DMS53 treated with DMSO at 0.1 percent for 48 hours (cell line): Measurements from ENCODE around the gene SNTG2.
"Not testable (repeated sequence)": the region's sequence is repeated elsewhere in the genome, so short reads cannot be mapped to it uniquely, and the experiment has no call there.

ENCODE experiments used
- DNase-seq: peaks from one replicate; lab custom pipeline; 2025; ENCODE audit not compliant: unreplicated experiment; lab: John Stamatoyannopoulos, UW

The SNTG2 gene

DNA sequence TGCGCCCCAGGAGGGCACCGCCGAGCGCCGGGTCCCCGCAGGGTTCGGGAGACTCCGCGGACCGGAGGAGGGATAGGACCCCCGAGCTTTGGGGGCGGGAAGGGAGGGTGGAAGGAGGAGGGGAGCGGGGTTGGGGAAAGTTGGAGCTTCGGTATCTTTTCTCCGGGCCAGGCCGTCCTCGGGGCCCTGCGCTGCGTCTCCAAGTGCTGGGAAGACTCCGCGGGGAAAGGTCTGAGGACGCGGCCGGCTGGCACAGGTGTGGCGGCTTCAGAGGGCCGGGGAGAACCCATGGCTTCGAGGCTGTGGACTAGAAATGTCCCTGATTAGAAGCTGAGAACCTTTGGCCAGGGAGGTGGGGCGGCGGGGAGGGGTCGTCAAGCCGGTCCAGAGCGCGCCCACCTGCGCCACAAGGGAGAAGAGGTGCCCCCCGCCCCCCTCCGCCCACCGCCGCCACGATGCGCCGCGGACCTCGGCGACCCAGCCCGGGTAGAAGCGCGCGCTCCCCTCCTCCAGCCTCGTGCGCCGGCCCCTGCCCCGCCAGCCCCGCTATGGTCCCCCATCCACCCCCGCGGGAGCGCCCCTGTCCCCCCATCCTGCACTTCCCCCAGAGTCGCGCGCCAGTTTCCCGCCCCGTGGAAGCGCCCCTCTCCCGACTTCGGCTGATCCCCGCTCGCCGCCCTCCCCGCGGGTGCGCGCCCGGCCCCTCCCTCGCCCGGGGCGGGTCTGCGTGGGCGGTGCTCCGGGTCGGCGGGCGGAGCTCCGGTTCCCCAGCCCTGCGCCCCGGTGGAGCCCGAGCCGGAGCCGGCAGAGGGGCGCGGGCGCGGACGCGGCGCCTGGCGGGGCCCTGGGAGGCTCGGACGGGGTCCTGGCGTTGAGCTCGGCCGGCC is at the start of gene SNTG2:
SNTG2 (plus strand) TSS at position 770 of the 887 bp plus-strand sequence. CDS start 148 bp downstream, outside the sequence.
- no peak for DNase-seq

DNA sequence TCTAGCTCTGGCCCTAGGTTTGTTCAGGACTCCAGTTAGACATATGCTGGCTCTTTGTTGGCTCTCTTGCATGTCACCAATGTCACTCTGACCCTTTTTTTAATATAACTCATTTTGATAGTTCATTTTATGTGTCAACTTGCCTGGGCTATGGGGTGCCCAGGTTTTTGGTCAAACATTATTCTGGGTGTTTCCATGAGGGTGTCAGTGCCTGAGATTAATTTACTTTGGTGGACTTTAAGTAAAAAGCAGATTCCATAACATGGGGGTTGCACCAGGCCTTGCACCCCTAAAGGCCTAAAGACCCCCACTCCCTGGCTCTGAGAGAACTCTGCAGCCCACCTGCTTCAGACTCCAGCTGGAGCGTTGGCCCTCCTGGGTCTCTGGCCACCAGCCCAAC is 48.1 kb upstream of the SNTG2 start:
- DNase-seq = no peak

DNA sequence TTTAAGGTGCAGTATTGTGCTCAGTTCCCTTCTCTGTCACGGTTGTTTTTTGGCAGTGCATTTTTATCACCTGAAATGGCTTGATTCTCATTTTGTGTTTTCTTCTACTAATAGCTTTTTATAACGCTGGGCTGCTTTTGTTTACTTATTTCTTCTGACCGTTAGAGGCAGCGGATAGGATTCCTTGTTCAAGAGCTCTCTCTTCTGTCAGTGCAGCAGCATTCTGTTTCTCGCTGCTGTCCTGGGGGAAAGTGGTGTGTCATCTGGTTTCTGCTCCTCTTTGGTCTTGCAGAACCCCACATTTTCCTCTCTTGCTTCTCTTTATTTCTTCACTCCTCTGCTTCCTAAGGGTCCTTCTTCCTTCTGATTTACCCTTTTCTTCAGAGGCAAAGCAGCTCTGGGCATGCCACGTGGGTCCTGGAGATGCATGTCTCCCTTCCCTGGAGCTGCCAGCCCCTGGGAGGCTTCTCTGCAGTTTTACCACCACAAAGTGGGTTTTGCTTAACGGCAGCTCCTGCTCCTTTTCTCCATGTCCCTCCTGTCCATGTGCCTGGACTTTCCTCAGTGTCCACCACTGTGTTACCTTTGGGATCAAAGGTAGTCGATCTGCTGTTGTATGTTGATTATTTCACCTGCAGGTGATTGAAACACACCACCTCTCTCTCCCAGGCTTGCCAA is 47.3 kb upstream of the SNTG2 start:
- no peak for DNase-seq

DNA sequence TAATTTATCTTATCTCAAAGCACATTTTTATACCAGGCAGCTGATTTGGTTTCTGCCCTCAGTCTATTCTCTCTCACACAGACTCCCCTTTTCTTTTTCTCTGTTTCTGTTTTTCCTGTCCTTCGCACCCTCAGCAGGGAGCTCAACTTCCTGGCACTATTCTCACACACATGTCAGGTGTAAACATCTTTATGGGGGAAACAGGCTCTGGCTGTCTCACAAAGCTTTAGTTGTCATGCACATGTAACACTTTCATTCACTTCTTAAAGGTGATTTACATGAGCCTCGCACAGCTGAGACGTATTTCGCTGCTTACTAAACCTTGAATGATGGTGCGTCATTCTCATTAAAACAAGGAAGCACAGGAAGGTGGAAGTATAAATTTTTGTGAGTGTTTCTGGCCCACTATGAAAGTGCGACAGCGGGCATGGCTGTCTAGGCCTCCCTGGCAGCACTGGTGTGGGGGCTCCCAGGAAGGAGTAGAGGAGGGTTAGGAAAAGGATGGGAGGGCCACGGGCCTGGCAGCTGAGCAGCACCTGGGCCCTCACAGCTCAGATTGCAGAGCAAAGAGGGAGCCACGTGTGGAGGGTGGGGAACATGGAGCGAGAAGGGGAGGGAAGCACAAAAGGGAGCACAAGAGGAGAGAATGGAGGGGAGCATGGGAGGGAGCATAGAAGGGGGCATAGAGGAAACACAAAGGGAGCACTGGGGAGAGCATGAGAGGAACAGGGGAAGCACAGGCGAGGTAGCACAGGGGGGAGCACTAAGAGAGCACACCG is 46.2 kb upstream of the SNTG2 start:
- no peak for DNase-seq

DNA sequence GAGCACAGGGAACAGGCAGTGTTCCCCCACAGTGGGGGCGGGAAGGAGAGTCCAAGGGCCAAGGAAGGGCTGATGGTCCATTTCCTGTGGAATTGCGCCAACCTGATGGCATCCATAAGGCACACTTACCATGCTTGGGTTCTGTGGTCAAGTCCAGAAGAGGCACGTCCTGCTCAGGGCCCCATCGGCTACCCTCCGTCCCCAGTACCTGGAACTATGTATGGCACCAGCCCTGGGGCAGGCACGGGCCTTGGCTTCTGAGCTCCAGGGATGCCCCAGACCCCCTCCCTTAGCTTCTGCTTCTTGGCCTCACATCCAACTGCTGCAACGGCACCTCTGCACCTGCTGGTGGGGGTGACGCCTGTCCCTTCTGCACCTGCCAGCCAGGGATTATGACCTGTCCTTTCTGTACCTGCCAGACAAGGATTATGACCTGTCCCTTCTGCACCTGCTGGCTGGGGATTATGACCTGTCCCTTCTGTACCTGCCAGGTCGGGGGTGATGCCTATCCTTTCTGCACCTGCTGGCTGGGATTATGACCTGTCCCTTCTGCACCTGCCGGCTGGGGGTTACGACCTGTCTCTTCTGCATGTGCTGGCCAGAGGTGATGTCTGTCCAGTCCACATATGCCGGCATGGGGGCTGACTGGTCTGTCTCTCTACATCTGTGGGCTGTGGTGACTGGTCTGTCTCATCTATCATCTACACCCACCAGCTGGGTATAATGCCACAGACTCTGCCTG is 45.4 kb upstream of the SNTG2 start:
- no peak for DNase-seq

DNA sequence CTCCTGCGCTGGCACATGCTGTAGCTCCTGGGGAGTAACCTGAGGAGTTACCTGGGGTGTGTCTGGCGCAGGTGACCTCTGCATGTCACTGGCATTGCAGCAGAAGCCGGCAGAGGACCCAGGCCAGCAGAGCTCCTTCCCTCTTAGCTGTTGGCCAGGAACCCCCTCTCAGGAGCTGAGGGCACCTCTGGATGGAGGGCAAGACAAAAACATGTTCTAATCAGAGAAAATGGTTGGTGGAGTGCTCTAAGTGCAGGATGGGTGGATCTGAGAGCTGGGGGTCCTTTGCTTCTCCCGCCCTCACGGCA is 44.9 kb upstream of the SNTG2 start:
- no peak for DNase-seq

DNA sequence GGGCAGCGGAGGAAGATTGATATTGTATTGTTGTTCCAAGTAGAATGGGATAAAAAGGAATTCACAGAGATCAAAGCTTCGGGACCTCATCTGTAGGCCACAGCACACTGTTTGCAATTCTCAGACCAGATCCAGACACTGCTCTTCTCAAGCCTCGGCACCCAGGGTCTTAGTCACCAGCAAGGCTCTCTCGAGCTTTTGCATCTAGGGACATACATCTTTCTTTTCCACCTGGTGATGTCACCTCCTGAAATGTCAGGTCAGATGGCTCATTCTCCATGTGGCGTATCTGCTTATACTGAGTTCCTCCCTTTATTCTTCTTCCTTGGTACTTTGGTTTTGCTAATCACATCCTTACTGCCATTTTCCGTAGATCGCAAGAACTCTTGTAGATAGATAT is 42.9 kb upstream of the SNTG2 start:
- DNase-seq = no peak

DNA sequence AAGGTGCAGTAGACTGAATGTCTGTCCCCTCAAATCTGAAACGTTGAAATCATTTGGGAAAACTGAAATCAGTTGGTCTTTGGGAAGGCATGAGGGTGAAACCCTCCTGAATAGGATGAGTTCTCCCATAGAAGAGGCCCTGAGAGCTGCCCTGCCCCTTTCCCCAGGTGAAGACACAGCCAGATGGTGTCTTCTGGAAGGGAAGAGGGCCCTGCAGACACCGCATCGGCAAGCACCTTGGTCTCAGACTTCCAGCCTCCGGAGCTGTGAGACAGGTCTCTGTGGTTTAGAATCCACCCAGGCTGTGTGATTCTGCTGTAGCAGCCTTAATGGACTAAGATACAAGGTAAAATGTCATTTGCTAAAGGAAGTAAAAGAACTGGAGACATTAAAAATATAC is 42.1 kb upstream of the SNTG2 start:
- no peak for DNase-seq

DNA sequence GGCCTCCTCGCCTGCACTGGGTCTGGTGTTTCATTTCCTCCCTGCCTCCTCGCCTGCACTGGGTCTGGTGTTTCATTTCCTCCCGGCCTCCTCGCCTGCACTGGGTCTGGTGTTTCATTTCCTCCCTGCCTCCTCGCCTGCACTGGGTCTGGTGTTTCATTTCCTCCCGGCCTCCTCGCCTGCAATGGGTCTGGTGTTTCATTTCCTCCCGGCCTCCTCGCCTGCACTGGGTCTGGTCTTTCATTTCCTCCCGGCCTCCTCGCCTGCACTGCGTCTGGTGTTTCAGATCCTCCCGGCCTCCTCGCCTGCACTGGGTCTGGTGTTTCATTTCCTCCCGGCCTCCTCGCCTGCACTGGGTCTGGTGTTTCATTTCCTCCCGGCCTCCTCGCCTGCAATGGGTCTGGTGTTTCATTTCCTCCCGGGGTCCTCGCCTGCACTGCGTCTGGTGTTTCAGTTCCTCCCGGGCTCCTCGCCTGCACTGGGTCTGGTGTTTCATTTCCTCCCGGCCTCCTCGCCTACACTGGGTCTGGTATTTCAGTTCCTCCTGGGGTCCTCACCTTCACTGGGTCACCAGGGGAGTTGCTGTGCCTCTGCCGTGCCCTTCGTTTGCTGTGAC is 40.8 kb upstream of the SNTG2 start:
- not testable (repeated sequence) for DNase-seq

DNA sequence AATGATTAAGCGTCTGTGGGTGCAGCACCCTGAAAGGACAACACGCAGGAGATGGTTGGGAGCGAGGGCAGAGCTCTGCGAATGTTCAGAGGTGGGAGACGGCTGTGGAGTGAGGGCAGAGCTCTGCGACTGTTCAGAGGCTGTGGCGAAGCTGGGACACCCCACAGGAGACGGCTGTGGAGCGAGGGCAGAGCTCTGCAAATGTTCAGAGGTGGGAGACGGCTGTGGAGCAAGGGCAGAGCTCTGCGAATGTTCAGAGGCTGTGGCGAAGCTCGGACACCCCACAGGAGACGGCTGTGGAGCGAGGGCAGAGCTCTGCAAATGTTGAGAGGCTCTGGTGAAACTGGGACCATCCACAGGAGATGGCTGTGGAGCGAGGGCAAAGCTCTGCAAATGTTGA is 40.0 kb upstream of the SNTG2 start:
- no peak for DNase-seq

DNA sequence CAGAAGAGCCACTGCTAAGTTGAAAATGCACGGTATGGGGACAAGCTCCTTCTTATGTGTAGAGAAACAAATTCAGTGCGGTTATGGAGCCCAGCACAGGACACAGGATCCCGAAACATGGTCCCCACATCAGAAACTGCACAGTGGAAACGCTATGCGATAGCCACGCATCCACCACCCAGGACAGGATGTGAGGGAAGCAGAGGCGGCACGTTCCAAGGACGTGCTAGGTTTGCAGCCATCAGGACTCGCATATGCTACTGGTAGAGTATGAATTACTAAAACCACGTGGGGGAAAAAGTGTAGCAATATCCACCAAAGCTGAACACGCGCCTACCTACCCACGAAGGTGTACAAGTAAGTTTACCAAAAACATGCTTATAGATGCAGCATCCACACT is 34.7 kb upstream of the SNTG2 start:
- no peak for DNase-seq

DNA sequence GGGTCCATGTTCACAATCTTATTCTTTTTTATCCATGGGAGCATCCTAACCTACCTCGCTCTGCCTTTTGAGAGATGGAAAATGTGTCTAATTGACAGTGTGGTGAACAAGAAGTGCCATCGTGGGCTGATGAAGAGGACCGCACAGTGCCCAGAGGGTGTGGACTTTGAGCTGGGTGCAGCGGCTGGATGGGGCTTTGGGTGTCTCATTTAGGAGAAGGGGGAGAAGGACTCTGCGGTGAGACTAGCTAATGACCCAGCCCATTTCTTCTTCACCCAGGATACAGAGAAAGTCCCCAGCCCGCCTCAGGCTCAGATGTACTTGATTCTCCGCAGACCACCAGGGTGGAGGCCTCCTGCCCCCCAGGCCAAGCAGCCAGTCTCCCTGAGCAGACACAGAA is 33.7 kb upstream of the SNTG2 start:
- DNase-seq = no peak

DNA sequence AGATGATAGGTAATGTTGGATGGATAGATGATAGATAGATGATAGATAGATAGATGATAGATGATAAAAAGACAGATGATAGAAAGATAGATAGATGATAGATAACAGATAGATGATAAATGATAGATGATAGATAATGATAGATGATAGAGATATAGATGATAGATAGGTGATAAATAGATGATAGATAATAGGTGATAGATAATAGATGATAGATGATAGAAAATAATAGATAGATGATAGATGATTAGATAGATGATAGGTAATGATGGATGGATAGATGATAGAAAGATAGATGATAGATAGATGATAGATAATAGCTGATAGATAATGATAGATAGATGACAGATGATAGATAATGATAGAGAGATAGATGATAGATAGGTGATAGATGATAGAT is 31.0 kb upstream of the SNTG2 start:
- no peak for DNase-seq

DNA sequence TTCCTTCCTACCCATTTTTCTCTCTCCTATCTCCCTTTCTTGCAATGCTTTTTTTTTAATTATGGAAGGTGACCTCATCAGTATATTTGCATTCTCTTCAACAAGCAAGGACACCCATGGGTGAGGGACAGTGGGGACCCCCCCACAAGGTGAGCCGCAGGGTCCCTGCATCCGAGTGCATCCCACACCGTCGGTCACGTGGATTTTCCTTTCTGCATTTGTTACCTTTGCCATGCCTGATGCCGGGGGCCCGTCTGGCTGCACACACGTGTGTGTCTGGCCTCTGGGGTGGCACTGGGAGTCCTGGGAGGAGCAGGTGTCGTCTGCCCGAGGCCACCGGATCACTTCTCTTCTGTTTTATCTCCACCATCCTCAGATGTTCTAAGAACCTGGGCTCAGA is 30.1 kb upstream of the SNTG2 start:
- no peak for DNase-seq

DNA sequence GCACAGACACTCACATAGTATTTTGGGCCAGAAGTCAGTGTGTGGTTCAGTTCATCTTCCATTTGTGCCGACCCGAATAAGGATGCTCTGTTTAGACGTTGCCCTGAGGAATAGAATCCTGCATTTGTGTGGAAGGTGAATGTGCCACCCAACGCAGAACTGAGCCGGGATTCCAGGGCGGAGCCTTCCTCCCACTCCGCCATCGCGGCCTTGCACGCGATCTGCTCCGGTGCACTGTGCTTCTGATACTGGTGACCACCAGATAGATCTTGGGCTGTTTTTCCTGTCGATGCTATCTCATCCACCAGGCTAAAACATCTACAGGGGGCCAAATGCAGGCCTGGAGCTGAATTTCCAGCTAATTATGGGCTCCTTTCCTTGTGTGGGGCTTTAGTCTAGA is 29.6 kb upstream of the SNTG2 start:
- DNase-seq = no peak

DNA sequence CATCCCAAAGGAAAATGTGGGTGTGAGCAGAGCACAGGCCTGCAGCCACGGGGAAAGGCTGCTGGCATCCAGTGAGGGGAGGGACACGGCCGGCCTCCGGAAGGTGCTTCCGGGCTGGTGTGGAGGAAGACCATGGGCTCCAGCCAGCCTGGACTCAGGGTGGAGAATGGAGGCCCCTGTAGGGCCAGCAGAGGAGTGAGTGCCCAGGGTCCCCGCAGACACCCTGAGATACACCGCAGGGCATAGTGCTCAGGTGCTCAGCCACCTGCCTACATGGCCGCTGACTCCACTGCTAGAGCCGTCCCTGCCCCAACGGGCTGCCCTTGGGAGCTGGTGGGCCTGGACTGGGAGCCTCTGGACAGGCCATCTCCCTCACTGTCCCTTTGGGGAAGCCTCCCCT is 28.5 kb upstream of the SNTG2 start:
- DNase-seq = no peak

DNA sequence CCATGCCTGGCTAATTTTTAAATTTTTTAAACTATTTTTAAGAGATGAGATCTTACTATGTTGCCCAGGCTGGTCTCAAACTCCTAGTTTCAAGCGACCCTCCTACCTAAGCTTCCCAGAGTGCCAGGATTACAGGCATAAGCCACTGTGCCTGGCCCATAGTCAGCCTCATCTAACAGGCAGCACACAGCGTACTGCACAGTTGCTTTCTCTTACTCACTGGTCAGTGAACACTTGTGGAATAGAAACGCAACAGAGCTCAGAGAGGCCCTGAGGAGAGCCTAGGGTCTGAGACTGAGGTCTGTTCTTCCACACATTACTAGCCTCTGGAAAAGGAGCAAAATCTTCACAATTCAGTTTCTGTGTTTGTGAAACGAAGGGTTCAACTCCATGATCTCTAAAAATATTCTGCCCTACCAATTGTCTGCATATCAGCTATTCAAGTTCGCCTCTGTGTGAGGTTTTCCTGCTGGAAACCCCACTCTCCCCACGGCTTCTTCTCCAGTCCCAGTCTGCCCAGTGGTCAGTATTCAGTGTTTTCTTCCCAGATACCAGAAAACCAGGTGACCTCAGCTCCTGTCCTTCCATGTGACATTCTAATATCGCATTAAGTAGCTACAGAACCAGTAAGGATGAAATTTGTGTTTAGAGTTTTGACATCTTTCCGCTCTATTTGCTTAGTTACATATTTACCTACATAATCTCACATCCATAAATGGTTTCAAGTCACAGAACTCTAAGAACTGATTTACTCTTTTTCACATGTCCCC is 26.6 kb upstream of the SNTG2 start:
- no peak for DNase-seq

DNA sequence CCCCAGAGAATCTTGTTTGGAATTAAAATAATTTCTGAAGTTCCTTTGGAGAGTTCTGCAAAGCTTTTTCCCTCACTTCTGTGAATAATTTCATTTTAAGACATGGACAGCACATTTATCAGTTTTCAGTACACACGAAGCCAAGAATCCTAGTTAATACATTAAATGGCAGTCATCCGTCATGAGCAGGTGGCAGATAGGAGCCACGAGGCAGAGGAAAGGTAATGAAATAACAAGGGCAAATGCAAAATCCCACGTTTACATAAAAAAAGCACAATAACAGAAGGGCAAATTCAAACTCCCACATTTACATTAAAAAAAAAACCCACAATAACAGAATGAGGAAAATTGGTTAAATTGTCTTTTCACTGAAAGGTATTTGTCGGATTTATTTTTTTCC is 25.9 kb upstream of the SNTG2 start:
- DNase-seq = no peak

DNA sequence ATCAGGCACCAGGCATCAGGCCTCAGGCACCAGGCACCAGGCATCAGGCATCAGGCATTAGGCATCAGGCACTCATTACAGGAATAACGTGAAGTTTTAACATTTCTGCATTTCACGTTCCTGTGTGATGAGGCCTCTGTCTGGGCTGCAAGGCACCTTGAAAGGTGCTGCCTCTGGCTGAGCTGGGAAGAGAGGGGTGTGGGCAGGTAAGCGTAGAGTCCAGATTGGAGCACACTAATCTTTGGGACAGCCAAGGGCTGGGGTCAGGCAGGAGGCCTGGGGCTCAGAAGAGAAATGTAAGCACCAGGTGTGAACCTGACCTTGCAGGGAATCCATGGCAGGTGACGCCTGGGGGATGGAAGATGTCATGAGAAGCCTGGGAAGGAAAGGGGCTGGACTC is 25.3 kb upstream of the SNTG2 start:
- no peak for DNase-seq

DNA sequence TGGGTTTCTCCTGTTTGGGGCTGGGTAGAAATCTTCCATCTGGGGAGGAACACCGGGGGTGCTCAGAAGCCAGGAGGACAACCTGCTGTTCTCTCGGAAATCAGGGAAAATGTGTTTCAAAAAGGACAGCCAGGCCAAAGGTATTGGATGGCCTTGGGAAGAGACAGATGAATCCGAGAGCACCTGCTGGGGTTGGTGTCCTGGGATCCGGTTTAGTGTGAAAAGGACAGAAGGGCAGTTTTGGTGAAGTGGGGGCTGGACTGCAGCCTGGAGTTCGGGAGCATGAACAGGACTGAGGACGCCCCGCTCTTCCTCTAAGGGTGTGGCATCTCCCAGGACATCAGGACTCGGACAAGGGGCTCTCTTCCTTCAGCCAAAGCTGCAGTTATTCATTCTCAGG is 24.9 kb upstream of the SNTG2 start:
- no peak for DNase-seq
